CD4-positive, alpha-beta T cell treated with Interleukin-15 for 1 hour (primary cell): ENCODE results near the gene B4GALT2.

Experiments
- DNase-seq: peaks from one replicate; pipeline ENCODE4 v3.0.0-alpha.2; 2020

Gene B4GALT2

GRCh38 chr1:43990271-43991199, 11.5 kb downstream of the B4GALT2 start:
- no peak for DNase-seq

DNA sequence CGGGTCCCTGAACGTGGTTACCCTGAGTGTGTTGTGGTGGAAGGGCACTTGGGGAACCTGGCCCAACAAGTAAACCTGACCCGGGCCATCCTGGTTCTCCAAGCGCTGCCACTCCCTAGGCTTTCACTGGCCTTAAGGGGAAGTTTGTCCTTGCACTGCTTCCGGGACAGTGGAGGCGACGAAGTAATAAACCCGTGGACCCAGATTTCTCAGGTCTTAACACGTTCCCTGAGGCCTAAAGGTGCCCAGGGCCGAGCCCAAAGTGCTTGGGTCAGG, 12.1 kb downstream of the B4GALT2 start:
- no peak for DNase-seq

DNA sequence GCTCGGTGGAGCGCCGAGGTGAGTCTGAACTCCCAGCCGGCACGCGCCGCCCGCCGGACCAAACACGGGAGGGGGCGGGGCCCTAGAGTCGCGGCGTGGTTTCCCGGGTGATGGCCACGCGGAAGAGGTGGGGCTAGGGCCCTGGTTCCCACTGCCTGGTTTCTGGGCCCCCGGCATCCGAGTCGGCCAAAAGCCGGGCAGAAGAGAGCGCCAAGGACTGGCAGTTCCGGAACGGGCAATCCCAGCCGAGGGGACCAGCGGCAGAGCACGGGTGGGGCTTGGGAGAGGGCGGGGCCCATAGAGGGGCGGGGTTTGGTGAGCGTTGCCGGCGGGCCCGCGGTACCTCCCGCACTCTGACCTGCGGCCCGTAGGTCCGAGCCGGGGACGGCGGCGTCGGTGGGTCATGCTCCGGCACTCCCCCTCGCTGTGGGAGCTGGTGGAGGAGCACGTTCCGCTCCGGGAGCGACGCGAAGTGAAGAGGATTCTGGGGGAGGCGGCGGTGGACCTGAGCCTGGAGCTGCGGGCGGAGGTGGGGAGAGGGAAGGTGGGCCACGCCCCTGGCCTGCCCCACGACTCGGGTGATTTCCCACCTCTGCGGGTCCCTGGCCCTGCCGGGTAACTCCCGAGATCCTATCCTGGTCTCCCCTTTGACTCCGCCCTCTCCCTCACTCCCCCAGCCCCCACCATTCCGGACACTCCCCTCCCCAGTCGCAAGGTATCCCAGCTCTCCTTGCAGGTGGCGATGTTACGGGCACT, 12.6 kb downstream of the B4GALT2 start, which contains the start of gene CCDC24:
Gene CCDC24 (plus strand): TSS at position 124 of the 756 bp plus-strand sequence. CDS start 280 bp downstream, at position 404.
- peak; percentile 76 for DNase-seq

GRCh38 chr1:43992232-43992995, 13.4 kb downstream of the B4GALT2 start:
- DNase-seq, result no peak

DNA sequence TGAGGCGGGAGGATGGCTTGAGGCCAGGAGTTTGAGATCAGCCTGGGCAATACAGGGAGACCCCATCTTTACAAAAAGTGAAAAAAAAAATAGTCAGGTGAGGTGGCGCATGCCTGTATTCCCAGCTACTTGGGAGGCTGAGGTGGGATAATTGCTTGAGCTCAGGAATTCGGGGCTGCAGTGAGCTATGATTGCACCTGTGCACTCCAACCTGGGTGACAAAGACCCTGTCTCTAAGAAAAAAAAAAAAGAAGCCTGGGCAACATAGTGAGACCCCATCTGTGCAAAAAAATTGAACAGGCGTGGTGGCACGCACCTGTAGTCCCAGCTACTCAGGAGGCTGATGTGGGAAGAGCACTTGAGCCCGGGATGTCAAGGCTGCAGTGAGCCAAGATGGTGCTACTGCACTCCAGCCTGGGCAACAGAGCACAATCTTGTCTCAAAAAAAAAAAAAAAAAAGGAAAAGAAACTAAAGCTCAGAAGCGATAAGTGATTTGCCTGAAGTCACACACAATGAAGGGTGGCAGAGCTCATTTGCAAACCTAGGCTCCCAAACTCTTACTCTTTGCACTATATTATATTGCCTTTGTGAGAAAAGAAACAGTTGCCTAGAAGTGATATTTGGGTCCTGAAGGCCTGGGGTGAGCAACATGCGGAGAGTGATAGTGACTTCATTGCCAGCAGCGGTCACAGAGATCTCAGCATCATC, 14.3 kb downstream of the B4GALT2 start:
- no peak for DNase-seq

GRCh38 chr1:43994071-43994470, 15.1 kb downstream of the B4GALT2 start:
- DNase-seq, result no peak

DNA sequence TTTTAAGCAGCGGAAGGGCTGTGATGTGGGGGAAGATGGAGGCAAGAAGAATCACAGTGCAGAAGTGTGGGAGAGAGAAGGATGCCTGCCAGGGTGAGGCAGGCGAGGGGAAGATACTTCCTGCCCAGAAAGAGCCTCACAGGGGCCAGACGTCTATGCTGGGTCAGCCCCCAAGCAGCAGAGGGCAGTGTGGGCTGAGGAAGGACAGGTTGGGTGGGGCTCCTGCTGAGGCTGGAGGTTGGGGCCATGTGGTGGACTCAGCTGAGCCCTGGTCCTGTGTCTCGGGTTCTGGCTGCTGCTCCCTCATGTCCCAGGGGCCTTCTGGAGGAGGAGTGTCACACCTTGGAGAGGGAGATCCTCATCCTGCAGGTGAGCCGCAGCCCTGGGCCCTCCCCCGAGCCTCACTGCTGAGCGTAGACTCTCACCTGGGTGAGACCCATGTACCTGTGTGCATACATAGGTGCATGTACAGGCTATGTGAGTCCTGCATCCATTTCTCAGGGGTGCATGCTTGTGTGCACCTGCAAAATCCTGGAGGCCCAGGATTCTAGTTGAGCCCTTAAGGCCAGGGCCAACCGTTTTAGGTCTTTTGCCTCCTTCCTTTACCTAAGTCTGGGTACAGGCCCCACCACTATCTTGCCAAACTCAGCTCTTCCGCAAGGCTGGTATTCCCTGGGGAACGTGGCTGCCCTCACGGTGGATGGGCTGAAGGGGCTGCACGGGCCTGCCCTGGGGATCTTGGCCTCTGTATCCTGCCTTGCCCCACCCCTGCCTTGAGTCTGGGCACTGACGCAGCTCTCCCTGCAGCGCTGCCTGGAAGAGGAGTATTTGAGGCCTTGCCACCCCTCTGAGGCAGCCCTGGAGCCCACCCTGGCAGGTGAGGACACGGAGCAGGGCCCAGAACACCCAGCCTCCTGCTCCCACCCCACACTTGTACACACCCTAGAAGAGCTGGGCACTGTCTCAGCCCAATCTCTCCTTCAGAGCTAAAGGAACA, 16.1 kb downstream of the B4GALT2 start:
- no peak for DNase-seq

DNA sequence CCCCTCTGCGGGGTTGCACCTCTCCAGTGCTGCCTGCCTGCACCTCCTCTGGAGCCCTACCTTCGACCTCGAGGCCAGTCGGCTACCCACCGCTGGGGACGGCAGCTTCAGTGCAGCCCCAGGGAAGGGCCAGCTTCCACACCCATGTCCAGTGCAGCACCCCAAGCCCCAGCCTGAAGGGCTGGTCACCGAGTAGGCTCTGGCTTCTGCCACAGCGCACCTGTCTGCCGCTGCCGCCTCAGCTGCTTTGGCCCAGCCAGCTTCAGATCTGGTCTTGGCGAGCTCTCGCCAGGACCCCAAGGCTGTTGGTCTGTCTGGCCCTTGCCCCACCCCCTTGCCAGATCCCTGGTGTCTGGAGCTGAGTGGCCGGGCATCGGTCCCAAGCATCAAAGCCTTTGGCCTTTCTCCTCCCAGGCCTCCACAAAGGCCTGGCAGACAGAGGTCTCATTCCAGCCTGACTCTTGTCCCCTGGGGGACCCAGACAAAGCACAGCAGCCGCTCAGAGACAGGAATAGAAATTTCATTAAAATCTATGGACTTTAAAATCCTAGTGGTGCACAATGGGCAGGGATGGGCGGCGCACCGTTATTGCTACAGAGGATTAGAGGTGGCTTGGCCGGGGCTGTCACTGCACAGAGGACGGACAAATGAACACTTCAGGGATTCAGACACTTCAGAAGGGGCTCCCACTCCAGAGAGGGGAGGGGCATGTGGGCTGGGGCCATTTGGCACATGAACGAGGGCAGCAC, 17.1 kb downstream of the B4GALT2 start:
- no peak for DNase-seq

- DNase-seq, result no peak
Observed at GRCh38 chr1:43996733-43997115, 17.7 kb downstream of the B4GALT2 start.

GRCh38 chr1:43997295-43997999, 18.4 kb downstream of the B4GALT2 start:
- DNase-seq, result no peak

GRCh38 chr1:43998000-43998378, 19.0 kb downstream of the B4GALT2 start:
- DNase-seq, result no peak

DNA sequence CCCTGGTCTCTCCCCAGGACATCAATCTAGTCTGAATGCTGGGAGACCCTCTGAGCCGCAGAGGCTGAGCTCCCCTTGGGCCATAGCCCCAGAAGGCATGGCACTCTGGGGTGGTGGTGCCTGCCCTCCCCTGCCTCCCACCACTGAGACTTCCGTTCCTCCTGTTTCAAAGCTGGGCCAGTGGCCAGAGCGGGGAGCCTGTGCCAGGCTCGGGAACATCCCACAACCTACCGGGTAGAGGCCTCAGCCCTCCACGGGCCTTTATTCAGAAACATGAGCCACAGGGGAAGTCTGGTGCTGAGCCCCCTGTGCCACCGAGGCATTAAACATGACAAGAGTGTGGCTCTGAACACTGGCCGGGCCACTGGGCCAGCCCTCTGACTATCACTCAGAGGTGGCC, 20.4 kb downstream of the B4GALT2 start:
- no peak for DNase-seq

DNA sequence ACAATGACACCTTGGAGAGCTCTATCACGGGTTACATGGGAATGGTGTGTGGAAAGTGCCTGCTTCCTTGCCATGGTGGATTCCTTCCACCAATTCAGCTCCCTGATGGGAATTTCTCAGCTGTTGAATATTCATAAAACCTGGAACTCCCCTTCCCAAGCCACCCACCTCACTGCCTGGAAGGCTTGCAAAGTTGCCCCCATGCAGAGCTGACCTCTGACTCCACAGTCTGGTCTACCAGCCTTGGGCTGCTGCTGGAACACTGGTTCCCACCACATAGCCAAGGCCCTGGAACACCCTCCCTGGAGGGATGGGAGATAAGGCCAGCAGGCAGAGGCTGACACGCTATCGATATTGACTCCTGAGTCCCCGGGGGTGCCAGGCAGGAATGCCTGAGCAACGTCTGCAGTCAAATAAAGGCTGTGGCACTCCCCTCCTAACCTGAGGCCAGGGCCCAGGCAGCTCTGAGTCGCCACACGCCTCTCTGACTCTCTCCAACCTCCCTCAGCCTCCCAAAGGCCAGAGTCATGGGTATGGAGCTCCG, 21.2 kb downstream of the B4GALT2 start:
- no peak for DNase-seq

DNA sequence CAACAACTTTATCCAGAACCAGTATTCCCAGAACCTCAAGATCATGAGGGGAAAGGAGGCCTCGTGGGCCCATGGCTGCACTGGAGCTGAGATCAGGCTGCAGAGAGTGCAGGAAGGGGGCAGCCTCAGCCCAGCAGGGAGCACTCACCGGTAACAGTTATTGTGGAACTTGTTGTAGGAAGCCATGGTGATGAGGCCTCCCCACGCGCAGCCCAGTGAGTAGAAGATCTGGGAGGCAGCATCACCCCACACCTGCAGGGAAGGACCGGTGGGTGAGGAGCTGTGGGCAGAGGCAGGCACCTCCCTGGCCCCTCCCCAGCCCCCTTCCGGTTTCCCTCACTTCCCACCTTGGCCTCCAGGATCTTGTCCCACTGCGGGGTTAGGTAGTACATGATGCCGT, 23.2 kb downstream of the B4GALT2 start:
- DNase-seq, result no peak

GRCh38 chr1:44002606-44003157, 23.7 kb downstream of the B4GALT2 start:
- no peak for DNase-seq

GRCh38 chr1:44008259-44008658, 29.2 kb downstream of the B4GALT2 start:
- no peak for DNase-seq

GRCh38 chr1:44010935-44011471, 32.0 kb downstream of the B4GALT2 start:
- no peak for DNase-seq

- DNase-seq, result no peak
Observed at GRCh38 chr1:44012404-44012803, 33.4 kb downstream of the B4GALT2 start.

GRCh38 chr1:44012941-44013609, 34.1 kb downstream of the B4GALT2 start:
- no peak for DNase-seq
